Effector CD8-positive, alpha-beta T cell (primary cell): ENCODE measurements around the gene PAGE1.
"Not testable (repeated sequence)": the region's sequence is repeated elsewhere in the genome, so short reads cannot be mapped to it uniquely, and the experiment has no call there.

Experiments used
- DNase-seq: peaks from one replicate; lab custom pipeline; 2025; lab: John Stamatoyannopoulos, UW
- total RNA-seq, 4 experiments: gene quantifications; one replicate each; lab custom pipeline; 2026; lab: John Stamatoyannopoulos, UW

PAGE1 gene
- 0 reads per million in 4 experiments for total RNA-seq

- no peak for DNase-seq
Measured at GRCh38 chrX:49695276-49696180, at the start of gene PAGE1. PAGE1 (minus strand) TSS chrX:49695984; CDS start chrX:49694770, 1,214 bp downstream.

GRCh38 chrX:49741501-49741900 lies 45.7 kb upstream of the PAGE1 start:
- DNase-seq: not testable (repeated sequence)

GRCh38 chrX:49727847-49728246 lies 32.1 kb upstream of the PAGE1 start:
- no peak for DNase-seq

- DNase-seq: no peak
Measured at GRCh38 chrX:49726966-49727365, 31.2 kb upstream of the PAGE1 start.

GRCh38 chrX:49725923-49726904 lies 30.4 kb upstream of the PAGE1 start:
- DNase-seq: no peak

GRCh38 chrX:49725401-49725800 lies 29.6 kb upstream of the PAGE1 start:
- no peak for DNase-seq

- not testable (repeated sequence) for DNase-seq
Measured at GRCh38 chrX:49720106-49720505, 24.3 kb upstream of the PAGE1 start.

GRCh38 chrX:49712577-49712976 lies 16.8 kb upstream of the PAGE1 start:
- DNase-seq: no peak

GRCh38 chrX:49710744-49711319 lies 15.0 kb upstream of the PAGE1 start:
- DNase-seq: no peak

GRCh38 chrX:49704691-49705404 lies 9.1 kb upstream of the PAGE1 start:
- DNase-seq: no peak

- DNase-seq: no peak
Measured at GRCh38 chrX:49701933-49702332, 6.1 kb upstream of the PAGE1 start.

GRCh38 chrX:49701323-49701722 lies 5.5 kb upstream of the PAGE1 start:
- no peak for DNase-seq

GRCh38 chrX:49675075-49675719 lies 20.6 kb downstream of the PAGE1 start:
- DNase-seq: no peak

- DNase-seq: no peak
Measured at GRCh38 chrX:49673394-49673793, 22.4 kb downstream of the PAGE1 start.

- no peak for DNase-seq
Measured at GRCh38 chrX:49664824-49665223, 31.0 kb downstream of the PAGE1 start.

GRCh38 chrX:49661881-49662280 lies 33.9 kb downstream of the PAGE1 start:
- DNase-seq: no peak

- DNase-seq: no peak
Measured at GRCh38 chrX:49659771-49660170, 36.0 kb downstream of the PAGE1 start.

- no peak for DNase-seq
Measured at GRCh38 chrX:49656533-49656932, 39.3 kb downstream of the PAGE1 start.

- no peak for DNase-seq
Measured at GRCh38 chrX:49644991-49645637, 50.7 kb downstream of the PAGE1 start.
